PC-3 (cell line): Measurements from ENCODE around the gene PPP1R13B.

Experiments
- CTCF ChIP-seq: fragments of 300-600 bp; sonication (generic); conservative IDR thresholded peaks from 2 replicates; pipeline ENCODE4 v1.5.1; 2017; ENCODE audit warnings: antibody characterized with exemption, low read depth, mild to moderate bottlenecking, low read length
- EZH2 ChIP-seq: fragments of 300-600 bp; sonication (generic); IDR thresholded peaks from one replicate; pipeline ENCODE4 v1.6.1; 2017; ENCODE audit warnings: antibody characterized with exemption, mild to moderate bottlenecking, low read length; ENCODE audit not compliant: unreplicated experiment
- EZH2phosphoT487 ChIP-seq: fragments of 300-600 bp; sonication (generic); IDR thresholded peaks from 2 replicates; pipeline ENCODE4 v1.6.1; 2018; ENCODE audit warnings: mild to moderate bottlenecking, antibody characterized with exemption, low read length, borderline replicate concordance

- TF ChIP-seq CTCF (no peak), EZH2phosphoT487 (no peak), EZH2 (no peak)
Observed at GRCh38 chr14:103890821-103891666, 43.7 kb upstream of the PPP1R13B start.
